EL (cell line): Measurements from ENCODE around the gene ARL8B.

Experiments used
- DNase-seq: peaks from one replicate; pipeline ENCODE4 v3.0.0-alpha.2; 2016

Gene ARL8B

GRCh38 chr3:5214352-5214751, 92.3 kb downstream of the ARL8B start:
- no peak for DNase-seq

- no peak for DNase-seq
These were observed 95.9 kb downstream of the ARL8B start for GRCh38 chr3:5217824-5218595.

GRCh38 chr3:5218815-5219214, 96.7 kb downstream of the ARL8B start:
- DNase-seq: no peak

GRCh38 chr3:5219216-5219615, 97.1 kb downstream of the ARL8B start:
- DNase-seq: no peak

GRCh38 chr3:5220193-5220592, 98.1 kb downstream of the ARL8B start:
- no peak for DNase-seq

- DNase-seq: no peak
These were observed 98.8 kb downstream of the ARL8B start for GRCh38 chr3:5220667-5221431.

- DNase-seq: no peak
These were observed 99.6 kb downstream of the ARL8B start for GRCh38 chr3:5221701-5222100.

- no peak for DNase-seq
These were observed 100.4 kb downstream of the ARL8B start for GRCh38 chr3:5222283-5223005.

GRCh38 chr3:5226783-5227182, 104.7 kb downstream of the ARL8B start:
- peak; percentile 10 for DNase-seq

GRCh38 chr3:5227812-5228211, 105.7 kb downstream of the ARL8B start:
- DNase-seq: no peak

GRCh38 chr3:5229414-5229813, 107.3 kb downstream of the ARL8B start:
- DNase-seq: no peak
